CD4-positive, alpha-beta T cell treated with Interleukin-1 beta for 1 hour (primary cell): ENCODE results near the gene EFNA2.
"Not testable (repeated sequence)": the region's sequence is repeated elsewhere in the genome, so short reads cannot be mapped to it uniquely, and the experiment has no call there.

Experiments
- DNase-seq, 2 donors: peaks; one replicate each; pipeline ENCODE4 v3.0.0-alpha.2; 2020 to 2022

EFNA2 gene

GRCh38 chr19:1300744-1301490 lies 15.2 kb downstream of the EFNA2 start:
- DNase-seq, result no peak

DNA sequence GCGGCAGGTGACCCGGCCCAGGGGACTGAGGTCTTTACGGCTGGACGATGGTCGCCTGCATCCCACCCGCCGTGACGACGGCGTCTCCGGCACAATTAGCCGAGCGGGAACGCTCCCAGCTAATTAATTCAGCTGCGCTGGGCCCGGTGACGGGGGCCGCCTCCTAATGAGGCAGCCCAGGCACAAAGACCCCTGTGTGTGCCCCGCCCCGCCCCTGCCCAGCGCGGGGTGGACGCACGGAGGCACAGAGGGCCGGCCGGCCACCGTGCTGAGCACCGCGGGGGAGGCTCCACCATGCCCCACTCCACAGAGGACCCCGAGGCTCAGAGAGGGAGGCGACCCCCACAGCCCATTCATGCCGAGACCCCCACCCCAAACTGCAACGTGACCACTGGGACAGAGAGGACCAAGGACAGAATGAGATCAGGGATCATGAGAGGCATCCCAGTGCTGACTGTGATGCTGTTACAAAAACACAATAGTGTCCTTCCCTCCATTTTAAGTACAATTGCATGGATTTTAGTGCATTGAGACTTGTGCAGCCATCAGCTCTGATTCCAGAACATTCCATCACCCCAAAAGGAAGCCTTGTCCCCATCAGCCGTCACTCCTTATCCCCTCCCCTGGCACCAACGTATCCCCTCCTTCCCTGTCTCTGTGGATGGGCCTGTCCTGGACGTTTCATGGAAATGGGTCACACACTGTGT lies 17.0 kb downstream of the EFNA2 start:
- no peak for DNase-seq

- DNase-seq, result no peak
These were observed 18.7 kb downstream of the EFNA2 start for GRCh38 chr19:1304197-1304924.

DNA sequence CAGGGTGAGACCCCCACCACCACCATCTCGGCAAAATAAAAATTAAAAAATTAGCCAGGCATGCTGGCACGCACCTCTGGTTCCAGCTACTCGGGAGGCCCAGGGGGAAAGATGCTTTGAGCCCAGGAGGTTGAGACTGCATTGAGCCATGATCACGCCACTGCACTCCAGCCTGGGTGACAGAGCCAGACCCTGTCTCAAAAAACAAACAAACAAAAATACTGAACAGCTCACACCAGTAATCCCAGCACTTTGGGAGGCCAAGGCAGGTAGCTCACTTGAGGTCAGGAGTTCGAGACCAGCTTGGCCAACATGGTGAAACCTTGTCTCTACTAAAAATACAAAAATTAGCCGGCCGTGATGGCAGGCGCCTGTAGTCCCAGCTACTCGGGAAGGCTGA lies 19.7 kb downstream of the EFNA2 start:
- DNase-seq, result not testable (repeated sequence)

DNA sequence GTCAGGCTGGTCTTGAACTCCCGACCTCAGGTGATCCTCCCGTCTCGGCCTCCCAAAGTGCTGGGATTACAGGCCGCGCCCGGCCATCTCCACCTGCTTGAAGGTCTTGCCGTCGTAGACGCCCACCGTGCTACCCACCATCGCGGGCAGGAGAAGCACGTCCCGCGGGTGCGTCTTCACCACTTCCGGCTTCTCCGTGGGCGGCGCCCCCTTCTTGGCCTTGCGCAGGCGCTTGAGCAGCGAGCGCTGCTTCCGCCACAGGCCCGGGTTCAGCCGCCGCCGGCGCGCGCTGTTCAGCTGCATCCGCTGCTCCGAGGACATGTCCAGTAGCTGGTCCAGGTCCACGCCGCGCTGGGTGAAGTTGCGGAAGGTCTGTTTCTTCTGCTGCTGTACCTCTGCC lies 21.6 kb downstream of the EFNA2 start:
- no peak for DNase-seq

GRCh38 chr19:1307755-1308303 lies 22.2 kb downstream of the EFNA2 start:
- DNase-seq, result no peak

DNA sequence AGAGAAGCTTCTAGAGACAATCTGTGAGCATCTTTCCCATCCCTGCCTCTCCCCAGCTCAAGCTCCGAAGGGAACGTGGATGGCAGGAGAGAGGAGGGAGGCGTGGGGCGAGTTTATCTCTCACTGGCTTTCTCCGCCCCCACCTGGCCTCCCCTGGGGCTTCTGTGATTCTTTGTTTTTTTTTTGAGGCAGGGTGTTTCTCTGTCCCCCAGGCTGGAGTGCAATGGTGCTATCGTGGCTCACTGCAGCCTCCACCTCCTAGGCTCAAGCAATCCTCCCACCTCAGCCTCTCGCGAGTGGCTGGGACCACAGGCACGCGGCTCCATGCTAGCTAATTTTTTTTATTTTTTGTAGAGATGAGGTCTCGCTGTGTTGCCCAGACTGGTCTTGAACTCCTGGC lies 23.0 kb downstream of the EFNA2 start:
- DNase-seq, result no peak

DNA sequence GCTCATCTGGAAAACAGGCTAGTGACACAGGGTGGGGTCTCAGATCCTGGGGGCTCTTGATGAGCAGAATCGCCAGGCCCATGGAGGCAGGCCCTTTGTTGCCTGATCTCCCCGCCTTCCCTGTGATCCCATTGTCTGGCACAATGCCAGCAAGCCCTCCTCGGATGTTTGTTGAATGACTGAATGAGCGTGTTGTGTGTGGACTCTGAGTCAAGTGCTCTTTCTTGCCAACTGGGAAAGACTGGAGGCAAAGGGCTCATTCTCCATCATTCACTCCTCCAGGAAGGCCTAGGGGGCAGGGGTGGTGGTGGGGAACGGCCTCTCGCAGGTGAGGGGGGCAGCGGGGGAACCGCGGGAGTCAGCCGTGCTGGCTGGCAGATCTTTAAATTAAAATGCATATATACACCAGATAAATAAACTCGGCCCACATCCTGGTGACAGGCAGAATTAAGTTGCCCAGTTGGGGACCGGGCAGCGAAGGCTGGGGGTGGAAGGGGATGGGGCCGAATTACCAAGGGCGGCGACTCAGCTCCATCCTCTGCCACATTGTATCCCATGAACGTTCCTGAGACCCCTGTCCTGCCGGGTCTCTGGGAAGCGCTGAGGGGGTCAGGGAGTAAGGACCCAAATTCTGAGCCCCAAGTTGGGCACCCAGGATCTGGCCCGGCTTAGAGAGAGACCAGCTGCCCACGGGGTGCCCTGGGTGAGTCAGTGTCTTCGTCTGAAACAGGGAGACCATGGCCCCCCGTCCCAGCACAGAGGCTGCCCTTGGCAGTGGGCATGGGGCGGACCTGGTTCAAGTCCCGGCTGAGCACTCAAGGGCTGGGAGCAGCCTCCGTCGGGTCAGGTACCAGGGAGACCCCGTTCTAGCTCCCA lies 24.5 kb downstream of the EFNA2 start:
- no peak for DNase-seq

GRCh38 chr19:1310853-1311180 lies 25.1 kb downstream of the EFNA2 start:
- DNase-seq, result no peak

DNA sequence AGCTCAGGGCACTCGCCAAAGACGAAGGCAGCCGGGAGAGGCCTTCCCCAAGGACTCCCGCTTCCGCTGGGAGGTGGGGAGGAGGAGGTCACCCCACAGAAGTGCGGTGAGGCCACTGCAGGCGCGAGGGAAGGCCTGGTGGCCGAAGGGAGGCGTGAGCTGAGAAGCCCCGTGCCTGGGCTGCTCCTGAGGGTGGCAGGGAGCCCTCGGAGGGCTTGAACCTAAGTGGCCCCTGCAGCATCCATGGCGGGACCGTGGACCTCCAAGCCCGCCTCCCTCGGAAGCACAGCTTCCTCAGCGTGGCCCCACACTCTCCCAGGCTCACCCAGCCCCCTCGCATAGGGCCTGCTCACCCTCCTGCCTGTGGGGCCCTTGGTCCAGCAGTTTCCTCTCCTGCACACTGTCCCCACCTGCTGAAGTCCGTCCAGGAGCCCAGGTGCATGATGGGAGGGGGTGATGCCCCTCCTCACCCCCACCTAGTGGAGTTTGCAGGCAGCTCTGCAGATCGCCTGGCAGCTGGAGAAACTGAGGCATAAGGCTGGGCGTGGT lies 25.9 kb downstream of the EFNA2 start:
- DNase-seq, result no peak

- DNase-seq, result no peak
These were observed 27.4 kb downstream of the EFNA2 start for GRCh38 chr19:1312767-1313694.

DNA sequence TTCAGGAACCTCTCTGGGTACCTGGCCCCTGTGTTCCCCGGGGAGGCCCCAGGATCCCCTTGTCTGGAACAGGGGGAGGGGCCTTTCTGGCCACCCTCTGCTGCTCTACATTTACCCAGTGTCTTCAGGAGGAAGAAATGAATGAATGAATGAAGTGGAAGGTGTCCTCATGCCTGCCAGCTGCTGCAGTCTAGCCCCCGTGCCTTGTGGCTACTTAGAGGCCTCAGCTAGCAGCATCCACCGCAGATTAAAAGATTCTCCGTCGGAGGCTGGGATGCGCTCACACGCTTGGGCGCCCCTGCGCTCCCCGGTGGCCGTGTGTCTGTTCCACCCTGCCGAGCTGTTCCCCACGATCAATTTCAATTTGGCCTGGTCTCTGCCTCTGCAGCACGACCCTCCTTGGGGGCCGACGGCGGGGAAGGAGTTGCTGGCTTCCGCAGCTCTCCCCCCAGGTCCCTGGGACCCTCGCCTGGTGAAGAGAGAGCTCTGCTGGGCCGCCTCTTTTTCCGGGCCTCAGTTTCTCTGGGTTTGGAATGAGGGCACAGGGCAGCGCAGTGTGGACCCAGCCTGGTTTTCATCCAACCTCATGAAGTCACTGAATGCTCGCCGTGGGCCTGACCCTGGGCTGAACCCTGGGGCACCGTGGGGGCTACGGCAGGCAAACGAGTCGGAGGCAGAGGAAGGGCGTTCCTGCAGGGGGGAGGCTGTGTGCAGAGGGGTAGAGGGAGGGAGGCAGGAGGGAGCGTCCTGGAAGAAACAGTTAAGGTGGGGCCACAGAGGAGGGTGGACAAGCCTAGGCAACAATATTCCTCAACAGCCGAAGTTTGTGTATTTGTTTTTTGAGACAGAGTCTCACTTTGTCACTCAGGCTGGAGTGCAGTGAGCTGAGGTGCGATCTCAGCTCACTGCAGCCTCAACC lies 28.3 kb downstream of the EFNA2 start:
- DNase-seq, result no peak

GRCh38 chr19:1315470-1316166 lies 29.9 kb downstream of the EFNA2 start:
- peak in 1 of 2 donors; percentile 27 for DNase-seq

DNA sequence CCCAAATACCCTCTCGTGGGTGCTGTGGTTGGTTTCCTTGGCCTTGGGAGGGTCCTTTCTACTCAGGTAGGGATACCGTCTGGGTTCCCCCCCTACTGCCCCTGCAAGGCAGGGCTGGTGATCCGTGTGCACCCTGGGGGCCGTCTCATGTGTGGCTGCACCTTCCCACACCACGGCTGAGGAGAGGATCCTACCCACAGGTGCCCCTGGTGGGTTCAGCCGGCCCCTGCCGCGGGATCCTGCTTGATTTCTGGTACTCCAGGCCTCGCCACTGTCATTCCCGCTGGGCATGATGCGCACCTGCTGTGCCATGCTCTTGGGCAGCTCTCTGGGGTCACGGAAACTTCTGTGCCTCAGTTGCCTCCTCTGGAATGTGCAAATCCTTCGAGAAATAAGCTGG lies 30.8 kb downstream of the EFNA2 start:
- no peak for DNase-seq

DNA sequence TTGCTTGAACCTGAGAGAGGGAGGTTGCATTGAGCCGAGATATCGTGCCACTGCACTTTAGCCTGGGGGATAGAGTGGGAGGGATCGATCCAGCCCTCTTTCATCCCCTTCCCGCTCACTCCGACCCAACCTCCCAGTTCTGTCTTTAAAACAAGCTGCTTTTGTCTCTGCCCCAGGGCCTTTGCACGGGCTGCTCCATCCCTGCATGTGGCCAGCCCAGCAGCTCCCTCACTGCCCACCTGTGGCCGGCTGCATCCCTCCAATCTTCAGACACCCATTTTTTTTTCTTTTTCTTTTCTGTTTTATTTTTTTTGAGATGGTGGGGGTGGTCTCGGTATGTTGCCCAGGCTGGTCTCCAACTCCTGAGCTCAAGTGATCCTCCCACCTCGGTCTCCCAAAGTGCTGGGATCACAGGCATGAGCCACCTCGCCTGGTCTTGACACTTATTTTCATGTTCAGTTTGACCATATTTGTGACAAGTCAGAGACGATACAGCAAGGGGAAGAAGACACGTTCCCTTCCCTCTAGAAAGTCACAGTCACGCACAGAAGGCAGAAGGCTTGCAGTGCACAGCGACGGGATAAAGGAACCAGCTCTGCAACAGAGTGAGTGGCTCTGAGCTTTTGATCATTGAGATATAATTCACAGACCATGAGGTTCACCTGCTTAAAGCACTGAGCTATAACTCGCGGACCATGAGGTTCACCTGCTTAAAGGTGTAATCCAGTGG lies 31.8 kb downstream of the EFNA2 start:
- DNase-seq, result no peak

DNA sequence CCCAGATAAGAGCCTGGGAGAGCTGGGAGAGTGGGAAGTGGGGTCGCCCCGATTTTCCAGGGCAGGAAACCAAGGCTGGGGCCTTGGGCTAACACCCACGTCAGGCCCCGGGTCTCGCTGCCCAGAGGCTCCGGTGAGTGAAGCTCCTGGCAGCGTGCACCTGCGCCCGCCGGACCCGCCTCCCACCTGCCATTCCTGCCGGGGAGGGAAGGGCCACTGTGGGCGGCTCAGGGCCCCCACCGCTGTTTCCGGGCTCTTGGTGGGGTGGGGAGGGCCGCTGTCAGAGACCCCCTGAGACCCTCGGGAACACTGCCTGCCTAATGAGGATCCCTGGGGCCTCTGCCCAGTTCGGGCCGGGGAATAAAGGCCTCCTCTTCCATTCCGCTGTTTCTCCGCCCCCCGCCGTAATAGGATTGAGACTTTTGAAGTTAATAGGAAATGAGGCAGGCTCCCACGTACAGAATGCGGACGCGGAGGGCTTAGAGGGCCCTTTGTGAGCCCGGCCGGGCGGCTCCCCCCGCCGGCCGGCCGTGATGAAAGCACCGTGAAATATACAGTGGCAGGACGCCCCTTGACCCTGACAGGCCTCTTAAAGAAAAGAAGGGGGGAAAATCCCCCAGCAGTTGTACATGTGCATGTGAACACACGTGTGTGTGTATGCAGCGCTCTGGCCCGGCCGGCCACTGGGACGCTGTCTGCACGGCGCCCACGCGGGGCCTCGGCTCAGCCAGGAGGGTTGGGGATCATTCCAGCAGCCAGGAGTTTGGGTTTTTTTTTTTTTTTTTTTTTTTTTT lies 33.2 kb downstream of the EFNA2 start:
- no peak for DNase-seq

DNA sequence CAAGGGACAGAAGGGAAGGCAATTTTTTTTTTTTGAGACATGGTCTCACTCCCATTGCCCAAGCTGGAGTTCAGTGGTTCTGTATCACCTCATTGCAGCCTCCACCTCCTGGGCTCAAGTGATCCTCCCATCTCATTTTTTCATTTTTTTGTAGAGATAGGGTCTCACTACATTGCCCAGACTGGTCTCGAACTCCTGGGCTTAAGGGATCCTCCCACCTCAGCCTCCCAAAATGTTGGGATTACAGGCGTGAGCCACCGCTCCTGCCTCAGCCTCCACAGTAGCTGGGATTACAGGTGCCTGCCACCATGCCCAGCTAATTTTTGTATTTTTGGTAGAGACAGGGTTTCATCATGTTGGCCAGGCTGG lies 34.6 kb downstream of the EFNA2 start:
- not testable (repeated sequence) for DNase-seq

DNA sequence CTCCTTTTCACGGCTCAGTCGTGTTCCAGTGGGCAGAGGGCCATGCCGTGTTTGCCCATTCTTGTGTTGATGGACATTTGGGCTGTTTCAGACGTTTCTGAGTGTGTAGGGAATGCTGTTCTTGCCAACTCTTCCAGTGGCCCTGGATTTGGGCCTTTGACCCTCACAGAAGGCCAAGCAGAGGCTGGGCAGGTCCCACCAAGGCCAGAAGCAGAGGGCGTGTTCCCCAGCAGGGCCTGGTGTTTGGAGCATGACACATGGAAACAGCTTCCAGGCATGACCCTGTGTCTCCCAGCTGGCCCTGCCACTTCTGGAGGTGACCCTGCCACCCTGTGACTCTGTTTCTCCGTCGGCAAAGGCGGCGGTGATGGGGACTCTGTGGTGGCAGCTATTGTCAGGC lies 35.9 kb downstream of the EFNA2 start:
- no peak for DNase-seq
